NCI-H187 treated with DMSO at 0.1 percent for 48 hours (cell line): Measurements from ENCODE around the gene MCF2L.

Source experiments
- DNase-seq: peaks from one replicate; lab custom pipeline; 2025; lab: John Stamatoyannopoulos, UW

The MCF2L gene

DNA sequence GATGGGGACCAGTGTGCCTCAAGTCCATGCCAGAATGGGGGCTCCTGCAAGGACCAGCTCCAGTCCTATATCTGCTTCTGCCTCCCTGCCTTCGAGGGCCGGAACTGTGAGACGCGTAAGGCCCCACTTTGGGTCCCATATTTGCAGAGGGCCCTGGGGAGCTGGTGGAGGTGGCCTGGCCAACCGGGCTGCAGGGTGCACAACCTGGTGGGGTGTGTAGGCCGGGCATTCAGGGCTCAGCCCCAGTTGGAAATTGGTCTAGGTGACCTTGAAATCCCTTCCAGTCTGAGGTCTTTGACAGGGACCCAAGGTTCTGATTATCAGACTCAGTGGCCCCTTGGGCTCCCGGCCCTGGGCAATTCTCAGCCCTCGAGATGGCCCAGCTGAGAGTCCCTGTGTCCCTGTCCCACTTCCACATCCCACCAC lies 144.8 kb downstream of the MCF2L start:
- DNase-seq, result no peak

DNA sequence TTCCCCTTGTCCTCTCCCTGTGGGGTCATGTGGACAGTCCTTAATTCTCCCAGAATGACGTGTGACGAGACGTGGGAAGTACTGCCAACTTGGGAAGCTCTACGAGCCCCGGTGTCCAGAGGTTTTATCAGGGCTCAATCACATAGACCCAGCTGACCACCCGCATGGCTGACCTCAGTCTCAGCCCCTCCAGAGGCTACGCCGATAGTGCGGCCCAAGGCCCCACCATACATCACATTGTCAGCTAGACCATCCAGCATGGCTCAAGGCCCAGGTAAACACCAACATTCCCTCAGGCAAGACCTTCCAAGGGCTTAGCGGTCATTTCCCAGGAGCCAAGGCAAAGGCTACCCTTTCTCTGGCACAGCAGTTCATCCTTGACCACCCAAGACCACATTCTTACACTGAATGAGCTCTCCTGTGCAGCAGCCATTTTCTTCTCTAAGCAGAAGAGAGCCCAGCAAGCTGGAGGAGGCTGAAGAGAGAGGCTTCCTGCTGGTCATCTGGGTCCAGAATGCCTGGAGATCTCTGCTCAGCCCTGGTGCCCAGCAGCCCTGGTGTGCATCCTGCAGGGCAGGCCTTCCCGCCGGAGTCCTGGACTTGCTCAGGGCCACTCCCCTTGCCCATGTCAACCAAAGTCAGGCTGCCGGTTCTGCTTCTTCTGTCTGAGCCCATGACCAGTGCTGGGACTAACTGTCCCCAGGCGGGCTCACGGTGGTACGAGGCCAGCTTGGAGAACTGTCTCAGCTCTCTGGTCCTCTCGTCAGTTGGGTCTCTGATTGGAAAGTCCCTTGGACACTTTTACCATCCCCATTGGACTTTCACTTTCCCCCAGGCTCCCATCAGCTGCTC lies 145.7 kb downstream of the MCF2L start:
- DNase-seq, result no peak

DNA sequence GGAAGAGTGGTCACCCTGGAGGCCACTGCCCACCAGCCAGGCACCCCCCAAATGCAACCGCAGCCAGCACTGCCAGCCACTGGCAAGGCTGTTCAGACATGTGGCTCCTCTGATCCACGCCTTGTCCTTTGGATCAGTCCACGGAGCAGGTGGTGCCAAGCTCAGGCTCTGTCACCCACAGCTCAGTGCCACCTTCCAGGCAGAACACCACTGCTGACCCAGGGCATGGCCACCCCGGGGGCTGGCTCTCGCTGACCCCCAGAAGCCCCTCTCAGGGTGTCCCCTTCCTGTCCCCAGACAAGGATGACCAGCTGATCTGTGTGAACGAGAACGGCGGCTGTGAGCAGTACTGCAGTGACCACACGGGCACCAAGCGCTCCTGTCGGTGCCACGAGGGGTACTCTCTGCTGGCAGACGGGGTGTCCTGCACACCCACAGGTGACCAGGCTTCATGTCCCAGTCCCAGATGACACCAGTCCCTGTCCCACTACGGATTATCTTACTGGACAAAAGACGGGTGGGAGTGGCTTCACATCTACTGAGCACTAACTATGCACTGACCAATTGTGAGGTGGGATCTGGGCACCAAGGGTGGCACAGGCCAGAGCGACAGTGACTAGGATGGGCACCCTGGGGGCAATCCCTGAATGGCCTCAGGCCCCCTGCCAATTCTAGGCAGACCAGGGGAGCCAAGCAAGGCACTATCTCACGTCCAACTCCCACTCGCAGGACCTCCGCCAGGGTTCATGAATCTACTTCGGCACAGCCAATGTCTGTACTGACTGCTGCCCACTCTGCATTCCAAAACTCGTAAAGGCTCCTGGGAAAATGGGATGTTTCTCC lies 146.6 kb downstream of the MCF2L start:
- DNase-seq, result no peak

DNA sequence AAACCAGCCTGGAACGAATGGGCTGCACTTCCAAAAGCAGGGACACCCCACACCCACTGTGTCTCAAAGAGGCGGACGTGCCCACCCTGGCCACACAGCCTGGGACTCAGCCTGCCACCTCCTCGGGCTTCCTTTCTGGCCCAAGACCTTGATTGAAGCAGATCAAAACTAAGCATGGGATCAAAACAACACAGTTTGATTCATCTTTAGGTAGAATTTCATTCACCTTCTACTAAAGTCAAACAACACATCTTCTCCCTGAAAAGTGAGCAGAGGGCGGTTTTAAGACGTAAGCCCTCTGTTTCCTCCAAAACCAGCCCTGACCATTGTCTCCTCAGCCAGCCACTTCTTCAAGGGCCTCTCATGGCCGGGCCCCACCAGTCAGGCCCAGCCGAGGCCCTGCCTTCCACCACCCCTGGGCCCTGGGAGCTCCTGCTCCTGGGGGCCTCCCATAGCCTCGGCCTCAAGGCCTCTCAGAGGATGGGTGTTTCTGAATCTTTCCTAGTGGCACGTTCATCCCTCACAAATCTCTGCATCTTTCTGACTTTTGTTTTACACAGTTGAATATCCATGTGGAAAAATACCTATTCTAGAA lies 147.3 kb downstream of the MCF2L start:
- no peak for DNase-seq

DNA sequence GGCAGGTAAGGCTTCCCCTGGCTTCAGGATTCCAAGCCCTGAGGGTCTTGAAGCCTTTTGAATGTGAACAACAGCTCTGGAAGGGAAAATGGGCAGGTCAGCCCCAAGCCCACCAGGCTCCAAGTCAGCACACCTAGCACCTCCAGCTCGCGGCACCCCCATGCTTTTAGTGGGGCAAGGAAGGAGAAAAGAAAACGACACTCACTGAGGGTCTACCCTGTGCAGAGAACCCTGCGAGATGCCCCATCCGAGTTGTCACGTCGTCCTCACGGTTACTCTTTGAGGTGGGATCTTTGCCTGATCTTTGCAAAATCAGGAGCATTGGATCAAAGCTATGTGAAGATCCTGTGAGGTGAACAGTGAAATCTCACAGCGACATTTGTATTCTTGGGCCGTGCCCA lies 147.9 kb downstream of the MCF2L start:
- DNase-seq, result no peak

DNA sequence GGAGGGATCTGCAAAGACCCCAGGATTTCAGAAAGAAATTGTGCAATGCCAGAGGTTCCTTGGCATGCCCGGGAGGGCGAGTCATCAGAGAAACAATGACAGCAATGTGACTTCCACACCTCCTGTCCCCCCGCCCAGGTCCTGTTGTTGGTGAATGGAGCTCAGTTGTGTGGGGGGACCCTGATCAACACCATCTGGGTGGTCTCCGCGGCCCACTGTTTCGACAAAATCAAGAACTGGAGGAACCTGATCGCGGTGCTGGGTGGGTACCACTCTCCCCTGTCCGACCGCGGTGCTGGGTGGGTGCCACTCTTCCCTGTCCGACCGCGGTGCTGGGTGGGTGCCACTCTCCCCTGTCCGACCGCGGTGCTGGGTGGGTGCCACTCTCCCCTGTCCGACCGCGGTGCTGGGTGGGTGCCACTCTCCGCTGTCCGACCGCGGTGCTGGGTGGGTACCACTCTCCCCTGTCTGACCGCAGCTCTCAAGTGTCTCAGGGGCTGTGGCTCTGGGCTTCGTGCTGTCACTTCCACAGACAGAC lies 148.4 kb downstream of the MCF2L start:
- DNase-seq, result no peak

DNA sequence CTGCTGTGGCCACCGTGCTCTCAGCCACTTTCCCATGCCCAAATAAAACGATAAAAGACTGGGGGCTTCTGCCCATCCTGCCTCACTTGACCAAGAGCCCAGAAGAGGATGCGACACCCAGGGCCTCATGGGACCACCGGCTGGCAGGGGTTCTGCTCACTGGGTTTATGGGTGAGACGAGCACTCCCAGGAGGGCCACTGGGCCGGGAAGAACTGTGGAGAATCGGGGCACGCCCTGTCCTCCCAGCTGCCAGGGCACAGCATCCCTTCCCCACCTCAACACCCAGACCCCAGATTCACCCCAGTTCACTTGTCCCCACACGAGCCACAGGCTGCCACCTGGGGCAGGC lies 148.9 kb downstream of the MCF2L start:
- no peak for DNase-seq

DNA sequence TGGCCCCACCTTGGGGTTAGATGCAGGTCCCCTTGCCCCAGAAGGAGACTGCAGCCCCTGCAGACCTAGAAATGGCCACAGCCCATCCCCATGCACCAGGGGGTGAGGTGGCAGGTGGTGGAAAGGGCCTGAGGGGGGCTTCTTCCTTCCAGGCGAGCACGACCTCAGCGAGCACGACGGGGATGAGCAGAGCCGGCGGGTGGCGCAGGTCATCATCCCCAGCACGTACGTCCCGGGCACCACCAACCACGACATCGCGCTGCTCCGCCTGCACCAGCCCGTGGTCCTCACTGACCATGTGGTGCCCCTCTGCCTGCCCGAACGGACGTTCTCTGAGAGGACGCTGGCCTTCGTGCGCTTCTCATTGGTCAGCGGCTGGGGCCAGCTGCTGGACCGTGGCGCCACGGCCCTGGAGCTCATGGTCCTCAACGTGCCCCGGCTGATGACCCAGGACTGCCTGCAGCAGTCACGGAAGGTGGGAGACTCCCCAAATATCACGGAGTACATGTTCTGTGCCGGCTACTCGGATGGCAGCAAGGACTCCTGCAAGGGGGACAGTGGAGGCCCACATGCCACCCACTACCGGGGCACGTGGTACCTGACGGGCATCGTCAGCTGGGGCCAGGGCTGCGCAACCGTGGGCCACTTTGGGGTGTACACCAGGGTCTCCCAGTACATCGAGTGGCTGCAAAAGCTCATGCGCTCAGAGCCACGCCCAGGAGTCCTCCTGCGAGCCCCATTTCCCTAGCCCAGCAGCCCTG lies 149.4 kb downstream of the MCF2L start:
- DNase-seq, result no peak

DNA sequence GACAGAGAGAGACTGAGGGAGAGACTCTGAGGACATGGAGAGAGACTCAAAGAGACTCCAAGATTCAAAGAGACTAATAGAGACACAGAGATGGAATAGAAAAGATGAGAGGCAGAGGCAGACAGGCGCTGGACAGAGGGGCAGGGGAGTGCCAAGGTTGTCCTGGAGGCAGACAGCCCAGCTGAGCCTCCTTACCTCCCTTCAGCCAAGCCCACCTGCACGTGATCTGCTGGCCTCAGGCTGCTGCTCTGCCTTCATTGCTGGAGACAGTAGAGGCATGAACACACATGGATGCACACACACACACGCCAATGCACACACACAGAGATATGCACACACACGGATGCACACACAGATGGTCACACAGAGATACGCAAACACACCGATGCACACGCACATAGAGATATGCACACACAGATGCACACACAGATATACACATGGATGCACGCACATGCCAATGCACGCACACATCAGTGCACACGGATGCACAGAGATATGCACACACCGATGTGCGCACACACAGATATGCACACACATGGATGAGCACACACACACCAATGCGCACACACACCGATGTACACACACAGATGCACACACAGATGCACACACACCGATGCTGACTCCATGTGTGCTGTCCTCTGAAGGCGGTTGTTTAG lies 150.3 kb downstream of the MCF2L start:
- no peak for DNase-seq

DNA sequence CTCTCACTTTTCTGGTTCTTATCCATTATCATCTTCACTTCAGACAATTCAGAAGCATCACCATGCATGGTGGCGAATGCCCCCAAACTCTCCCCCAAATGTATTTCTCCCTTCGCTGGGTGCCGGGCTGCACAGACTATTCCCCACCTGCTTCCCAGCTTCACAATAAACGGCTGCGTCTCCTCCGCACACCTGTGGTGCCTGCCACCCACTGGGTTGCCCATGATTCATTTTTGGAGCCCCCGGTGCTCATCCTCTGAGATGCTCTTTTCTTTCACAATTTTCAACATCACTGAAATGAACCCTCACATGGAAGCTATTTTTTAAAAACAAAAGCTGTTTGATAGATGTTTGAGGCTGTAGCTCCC lies 150.8 kb downstream of the MCF2L start:
- no peak for DNase-seq

DNA sequence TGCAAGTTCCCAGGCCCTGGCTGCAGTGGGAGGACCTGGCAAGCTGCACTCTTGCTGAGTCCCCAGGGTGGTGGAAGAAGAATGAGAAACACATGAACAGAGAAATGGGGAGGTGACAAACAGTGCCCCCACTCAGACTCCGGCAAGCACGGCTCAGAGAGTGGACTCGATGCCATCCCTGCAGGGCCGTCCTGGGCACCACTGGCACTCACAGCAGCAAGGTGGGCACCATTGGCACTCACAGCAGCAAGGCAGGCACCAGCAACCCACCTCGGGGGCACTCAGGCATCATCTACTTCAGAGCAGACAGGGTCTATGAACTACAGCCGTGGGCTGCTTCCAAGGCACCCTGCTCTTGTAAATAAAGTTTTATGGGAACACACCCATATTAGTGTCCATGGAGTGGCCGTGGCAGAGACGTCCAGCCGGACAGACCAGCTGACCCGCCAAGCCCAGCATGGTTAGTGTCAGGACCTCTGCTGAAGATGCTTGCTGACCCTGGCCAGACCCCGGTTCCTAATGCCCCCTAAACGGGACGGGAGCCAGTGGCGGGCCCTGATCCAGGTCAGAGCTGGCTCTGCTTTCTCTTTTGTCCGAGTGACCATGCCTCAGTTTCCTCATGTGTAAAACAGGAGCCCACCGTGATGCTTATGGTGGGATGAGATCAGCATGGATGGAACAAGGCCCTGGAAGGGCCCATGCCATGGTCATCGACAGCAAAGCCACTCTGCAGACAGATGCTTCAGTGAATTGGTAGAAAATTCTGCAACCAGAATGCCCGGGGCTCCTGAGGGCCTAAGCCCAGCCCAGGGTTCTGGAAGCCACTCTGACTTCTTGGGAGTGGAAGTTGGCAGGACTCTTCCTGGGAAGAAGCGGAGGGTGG lies 151.5 kb downstream of the MCF2L start:
- no peak for DNase-seq

DNA sequence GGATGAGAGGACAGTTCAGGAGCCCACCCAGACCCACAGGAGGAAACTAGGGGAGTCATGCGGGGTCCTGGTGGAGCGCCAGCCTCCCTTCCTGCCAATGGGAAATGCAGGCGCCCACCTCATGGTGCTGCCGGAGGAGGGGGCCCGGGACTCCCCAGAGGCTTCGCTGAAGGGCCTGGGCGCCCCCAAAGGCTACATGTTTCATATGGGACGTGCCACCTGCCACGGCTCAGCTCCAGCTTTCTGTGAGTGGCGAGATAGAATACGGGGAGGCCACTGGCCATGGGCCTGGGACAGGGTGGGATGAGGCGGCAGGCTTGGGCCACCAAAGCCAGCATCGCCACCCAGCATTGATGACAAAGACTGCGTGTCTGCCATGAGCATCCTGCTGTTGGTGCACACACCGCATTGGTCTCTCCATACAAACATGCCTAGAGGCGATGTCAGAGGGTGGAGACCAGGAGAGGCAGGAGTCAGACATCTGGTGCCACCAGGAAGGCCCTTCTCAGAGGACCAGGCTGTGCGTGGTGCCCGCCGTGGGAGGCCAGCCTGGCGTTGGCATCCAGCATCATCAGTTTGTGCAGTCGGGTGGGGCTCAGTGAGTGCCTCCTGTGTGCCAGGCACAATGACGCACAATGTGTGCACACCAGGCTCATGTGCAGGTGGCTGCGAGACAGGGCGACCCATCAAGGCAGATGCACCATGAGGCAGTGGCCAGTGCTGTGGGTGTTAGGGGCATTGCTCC lies 152.3 kb downstream of the MCF2L start:
- no peak for DNase-seq

DNA sequence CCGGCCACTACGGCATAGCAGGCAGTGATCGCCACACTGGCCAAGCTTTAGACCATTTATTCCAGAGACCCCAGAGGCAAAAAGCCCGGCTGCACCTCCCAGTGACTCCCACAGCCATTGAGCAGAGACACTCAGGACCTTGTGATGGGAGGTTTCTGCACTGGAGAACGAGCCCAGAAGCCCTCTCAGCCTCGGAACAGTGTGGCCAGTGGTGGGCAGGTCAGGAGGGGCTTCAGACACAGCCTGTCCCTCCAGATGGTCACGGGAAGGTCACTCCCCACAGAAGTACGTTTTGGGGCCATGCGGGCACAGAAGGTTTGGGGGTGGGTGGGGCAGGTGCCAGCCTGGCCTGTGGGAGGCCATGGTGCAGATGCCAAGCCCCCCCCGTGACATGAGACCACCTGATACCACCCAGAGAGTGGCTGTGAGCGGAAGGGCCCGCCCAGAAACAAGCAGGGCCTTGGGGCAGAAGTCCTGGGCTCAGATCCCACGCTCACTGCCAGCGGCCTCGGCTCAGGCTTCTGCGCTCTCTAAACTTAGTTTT lies 153.0 kb downstream of the MCF2L start:
- DNase-seq, result no peak

DNA sequence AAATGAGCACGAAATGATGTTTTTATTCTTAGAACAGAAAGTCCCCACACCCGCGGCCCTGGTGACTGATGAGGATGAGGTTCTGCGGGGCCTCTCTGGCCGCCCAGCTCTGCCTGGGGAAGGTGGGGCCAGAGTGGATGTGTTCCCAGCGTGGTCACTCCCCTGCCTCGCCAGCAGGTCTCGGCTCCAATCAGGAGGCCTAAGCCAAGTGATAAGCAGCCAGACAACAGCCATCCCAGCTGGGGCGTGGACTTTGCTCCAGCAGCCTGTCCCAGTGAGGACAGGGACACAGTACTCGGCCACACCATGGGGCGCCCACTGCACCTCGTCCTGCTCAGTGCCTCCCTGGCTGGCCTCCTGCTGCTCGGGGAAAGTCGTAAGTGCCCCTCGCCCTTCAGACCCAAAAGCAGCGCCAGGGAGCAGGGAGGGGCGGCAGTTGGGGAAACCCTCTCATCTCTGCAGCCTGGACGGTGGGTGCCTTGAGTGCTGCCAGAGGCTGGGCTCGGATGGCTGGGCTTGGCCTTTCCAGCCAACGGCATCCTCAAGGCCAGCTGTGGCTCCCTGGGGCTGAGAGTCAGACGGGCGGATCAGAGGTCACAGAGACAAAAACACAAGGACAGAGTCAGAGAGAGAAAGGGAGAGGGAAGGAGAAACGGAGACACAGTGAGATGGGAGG lies 153.7 kb downstream of the MCF2L start, which contains the start of gene F10:
Gene F10, plus strand, starts transcription at position 250 of the 676 bp plus-strand sequence. Its CDS starts 57 bp downstream, at position 307.
- no peak for DNase-seq

DNA sequence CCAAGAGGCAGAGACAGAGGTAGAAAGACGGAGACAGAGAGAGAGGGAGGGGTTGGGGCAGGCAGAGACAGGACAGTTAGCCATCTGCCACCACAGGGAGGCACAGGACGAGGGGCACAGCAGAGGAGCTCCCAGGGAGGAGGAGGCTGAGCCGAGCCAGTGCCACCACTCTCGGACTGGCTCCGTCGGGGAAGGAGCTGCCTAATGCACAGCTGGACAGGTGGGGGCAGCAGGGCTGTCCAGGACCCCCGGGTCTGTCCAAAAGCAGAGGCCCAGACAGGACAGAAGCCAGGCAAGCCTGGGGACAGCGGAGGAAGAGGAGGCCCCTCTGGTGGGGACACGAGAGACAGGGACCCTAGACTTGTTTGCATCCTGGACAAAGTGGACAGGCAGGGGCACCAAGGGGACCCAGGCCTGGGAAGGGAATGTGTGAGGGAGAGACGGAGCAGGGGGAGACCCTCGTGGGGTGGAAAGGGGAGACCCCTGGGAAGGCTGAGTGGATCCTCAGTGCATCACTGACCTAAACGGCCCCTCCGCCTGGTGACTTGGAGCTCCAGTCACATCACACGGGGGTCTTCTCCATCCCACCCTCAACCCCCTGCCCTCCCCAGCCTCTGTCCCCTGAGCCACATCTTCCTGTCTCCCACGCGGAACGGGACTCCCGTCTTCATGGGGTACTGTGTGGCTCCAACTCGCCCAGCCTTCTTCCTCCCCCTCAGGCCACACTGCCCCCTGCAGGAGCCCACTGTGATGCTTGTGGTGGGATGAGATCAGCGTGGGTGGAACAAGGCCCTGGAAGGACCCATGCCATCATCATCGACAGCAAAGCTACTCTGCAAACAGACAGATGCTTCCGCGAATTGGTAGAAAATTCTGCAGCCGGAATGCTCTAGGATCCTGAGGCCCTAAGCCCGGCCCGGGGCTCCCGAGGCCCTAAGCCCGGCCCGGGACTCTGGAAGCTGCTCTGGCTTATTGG lies 154.5 kb downstream of the MCF2L start:
- DNase-seq, result no peak

DNA sequence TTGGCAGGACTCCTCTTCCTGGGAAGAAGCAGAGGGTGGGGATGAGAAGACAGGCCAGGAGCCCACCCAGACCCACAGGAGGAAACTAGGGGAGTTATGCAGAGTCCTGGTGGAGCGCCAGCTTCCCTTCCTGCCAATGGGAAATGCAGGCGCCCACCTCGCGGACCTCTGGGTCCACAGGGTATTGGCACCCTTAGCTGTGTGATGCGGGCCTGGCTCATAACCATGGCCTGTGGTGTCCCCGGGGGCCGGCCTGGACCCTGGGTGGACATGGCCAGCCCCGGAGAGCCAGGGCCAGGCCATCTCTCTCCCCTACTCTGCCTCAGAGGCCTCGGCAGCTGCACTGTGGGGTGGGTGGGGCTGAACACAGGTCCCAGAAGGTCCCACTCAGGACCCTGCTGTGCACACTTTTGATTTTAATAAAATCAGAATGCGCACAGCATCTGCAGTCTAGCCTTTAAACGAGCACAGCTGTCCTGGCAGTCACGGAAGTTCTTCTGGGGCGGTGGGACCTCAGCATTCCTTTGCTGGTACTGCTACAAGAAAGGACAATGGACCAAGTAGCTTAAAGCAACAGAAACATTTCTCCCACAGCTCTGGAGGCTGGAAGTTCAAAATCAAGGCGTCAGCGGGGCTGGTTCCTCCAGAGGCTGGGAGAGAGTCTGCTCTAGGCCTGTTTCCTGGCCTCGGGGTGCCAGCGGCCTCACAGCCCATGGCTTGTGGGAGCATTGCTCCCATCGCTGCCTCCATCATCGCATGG lies 155.4 kb downstream of the MCF2L start:
- no peak for DNase-seq
